CD4-positive, alpha-beta T cell (primary cell): ENCODE data around the gene ANKRD63. TPM values are rescaled to one million over a fixed set of nuclear protein-coding genes. Genes with fewer than 3 reads are reported as not detected.

Source experiments
- ATAC-seq: fragments of 200-7000 bp; cut with Tn5 transposase; one replicate; pipeline ENCODE4 v1.10.0; 2022; ENCODE audit warnings: mild to moderate bottlenecking; ENCODE audit not compliant: poor library complexity
- CTCF ChIA-PET: fragments of 350-600 bp; sonication (Branson Sonifier 250); formaldehyde crosslinking; loops from one replicate; lab custom pipeline; 2021; ENCODE audit warnings: antibody characterized with exemption, inconsistent platforms; lab: Charles Lee
- POLR2A ChIA-PET: fragments of 350-600 bp; sonication (Branson Sonifier 250); formaldehyde crosslinking; loops from one replicate; lab custom pipeline; 2021; ENCODE audit warnings: antibody characterized with exemption, inconsistent platforms; lab: Charles Lee
- DNase-seq, 14 experiments: peaks; one replicate each; pipeline ENCODE4 v3.0.0-alpha.2; 2013 to 2020; ENCODE audit warnings: mixed read lengths in 2 of 14
- H3K27ac ChIP-seq, 2 donors: one replicate each; pipeline versions ENCODE4 v1.5.1 to v1.7.0; 2013; ENCODE audit warnings: low read length in 2 of 2, low read depth in 1 of 2, mild to moderate bottlenecking in 1 of 2
- H3K27me3 ChIP-seq, 2 experiments: 1 replicate in 1 of 2; 2 replicates in 1 of 2; pipeline versions ENCODE4 v1.6.1 to v1.7.0; 2013; ENCODE audit warnings: low read length in 2 of 2, control low read depth in 1 of 2, mild to moderate bottlenecking in 1 of 2, moderate library complexity in 1 of 2; ENCODE audit not compliant: insufficient read depth in 2 of 2, control insufficient read depth in 1 of 2
- H3K36me3 ChIP-seq: one replicate; pipeline ENCODE4 v1.6.1; 2013; ENCODE audit warnings: low read length, control low read depth; ENCODE audit not compliant: insufficient read depth
- H3K4me1 ChIP-seq: one replicate; pipeline ENCODE4 v1.6.1; 2013; ENCODE audit warnings: low read length, control low read depth; ENCODE audit not compliant: insufficient read depth
- H3K4me3 ChIP-seq: one replicate; pipeline ENCODE4 v1.5.1; 2013; ENCODE audit warnings: mild to moderate bottlenecking, low read length, moderate library complexity
- H3K9me3 ChIP-seq, 2 experiments: 1 replicate in 1 of 2; 2 replicates in 1 of 2; pipeline versions ENCODE4 v1.6.1 to v1.7.0; 2013; ENCODE audit warnings: low read length in 2 of 2, mild to moderate bottlenecking in 2 of 2, control low read depth in 1 of 2, moderate library complexity in 1 of 2; ENCODE audit not compliant: control insufficient read depth in 1 of 2, insufficient read depth in 1 of 2
- H3K27ac Mint-ChIP-seq: one replicate; pipeline ENCODE4 v1.8.0; 2020; ENCODE audit warnings: mixed read lengths
- H3K27me3 Mint-ChIP-seq: one replicate; pipeline ENCODE4 v1.8.0; 2021; ENCODE audit warnings: mixed read lengths
- H3K36me3 Mint-ChIP-seq: one replicate; pipeline ENCODE4 v1.8.0; 2021; ENCODE audit warnings: low read depth, mixed read lengths
- H3K4me1 Mint-ChIP-seq: one replicate; pipeline ENCODE4 v1.8.0; 2021; ENCODE audit warnings: low read depth, mixed read lengths
- H3K4me3 Mint-ChIP-seq: one replicate; pipeline ENCODE4 v1.8.0; 2020; ENCODE audit warnings: mild to moderate bottlenecking, mixed read lengths
- H3K9me3 Mint-ChIP-seq: one replicate; pipeline ENCODE4 v1.8.0; 2020; ENCODE audit warnings: mixed read lengths
- CTCF ChIP-seq: fragments of 200-600 bp; IDR thresholded peaks from one replicate; pipeline ENCODE4 v1.8.0; 2022; ENCODE audit warnings: antibody characterized with exemption, mild to moderate bottlenecking
- intact Hi-C, 2 experiments: fragments of 100-400 bp; cut with DNase I in 1 of 2; cut with micrococcal nuclease in 1 of 2; formaldehyde crosslinking; loops; one replicate each; pipeline versions ENCODE4 v1.15.1 to v1.9.0; 2023 to 2025; cut with DNase I, micrococcal nuclease
- total RNA-seq, 174 experiments: library from RNA in 2 of 174; stranded (reverse) in 2 of 174; gene quantifications; one replicate each; pipeline ENCODE4 v1.2.3 and lab custom pipeline; 2021 to 2026

Gene ANKRD63
- total RNA-seq, 2 experiments from 2014 or later = not detected

DNA sequence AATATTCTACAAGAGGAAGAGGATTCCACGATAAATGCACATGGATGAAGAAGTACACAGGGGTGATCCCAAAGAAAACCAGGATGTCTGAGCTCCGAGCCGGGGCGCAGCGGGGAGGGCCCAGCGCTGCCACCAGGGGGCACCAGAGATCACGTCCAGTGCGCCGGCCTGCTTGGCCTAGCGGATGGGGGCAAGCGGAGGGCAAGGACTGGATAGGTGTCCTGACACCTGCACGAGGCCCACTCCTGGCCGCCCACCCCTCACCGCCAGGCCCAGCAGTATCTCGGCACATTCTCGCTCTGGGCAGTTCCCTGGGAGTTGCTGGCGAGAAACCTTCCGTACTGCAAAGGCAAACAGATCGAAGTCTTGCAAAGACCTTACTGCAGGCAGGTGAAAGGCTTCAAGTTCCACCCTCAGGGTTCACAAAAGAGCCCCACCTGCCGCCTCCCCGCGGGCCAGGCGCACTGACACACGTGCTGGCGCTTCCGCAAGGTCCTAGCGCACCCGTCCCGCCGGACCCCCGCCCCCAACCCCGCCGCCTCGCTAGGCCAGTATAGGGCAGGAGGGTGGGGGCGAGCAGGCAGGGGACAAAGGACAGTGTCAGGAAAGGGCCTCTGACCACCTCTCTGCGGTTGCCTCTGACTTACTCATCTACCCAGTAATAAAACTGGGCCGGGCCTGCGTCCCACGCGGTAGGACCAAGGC, 3.3 kb downstream of the ANKRD63 start:
- Mint-ChIP-seq H3K36me3 (no peaks in the 10 kb centered on the region), H3K4me1 (peaks cover 9% of the 10 kb centered on the region), H3K27me3 (peaks cover 36% of the 10 kb centered on the region), H3K4me3 (no peak overlapping the region), H3K27ac (no peak overlapping the region), H3K9me3 (no peaks in the 10 kb centered on the region)
- ChIA-PET CTCF (interaction anchor here (0.6 to 3.8 kb wide), 19 partner anchors 8 to 497 kb away, joined by 3 to 45 read pairs (median 5); partner anchors contain the start of genes FSIP1, INAFM2 and PLCB2), POLR2A (interaction anchor here (0.6 to 3.5 kb wide), 3 partner anchors 29 to 58 kb away, joined by 3 to 34 read pairs (median 6); partner anchors contain the start of gene PLCB2)
- Histone ChIP-seq H3K27ac (no peak overlapping the region), H3K36me3 (no peaks in the 10 kb centered on the region), H3K4me1 (peaks cover 27% of the 10 kb centered on the region), H3K9me3 (peaks cover 0 to 12% of the 10 kb centered on the region in 2 experiments), H3K4me3 (no peak overlapping the region), H3K27me3 (peaks cover 32 to 44% of the 10 kb centered on the region in 2 experiments)
- peak; percentile 42 to 82 (median 62) for DNase-seq
- peak; percentile 95 for TF ChIP-seq CTCF
- ATAC-seq = peak; percentile 25
- intact Hi-C loops = loop anchor here (1.0 to 10.0 kb wide), 6 partner anchors 31 to 1575 kb away; partner anchors contain the start of gene INAFM2 (in 1 of the 2)

- Mint-ChIP-seq H3K4me3 (no peak overlapping the region), H3K27ac (no peak overlapping the region), H3K27me3 (peaks cover 38% of the 10 kb centered on the region), H3K4me1 (peaks cover 12% of the 10 kb centered on the region), H3K36me3 (no peaks in the 10 kb centered on the region), H3K9me3 (no peaks in the 10 kb centered on the region)
- ATAC-seq (no peak), DNase-seq (no peak)
- Histone ChIP-seq H3K4me1 (peaks cover 23% of the 10 kb centered on the region), H3K36me3 (no peaks in the 10 kb centered on the region), H3K27me3 (peaks cover 32 to 39% of the 10 kb centered on the region in 2 experiments), H3K9me3 (peaks cover 0 to 16% of the 10 kb centered on the region in 2 experiments), H3K4me3 (no peak overlapping the region), H3K27ac (no peak overlapping the region)
- CTCF ChIA-PET = interaction anchor here (2.4 to 3.8 kb wide), 3 partner anchors 32 to 144 kb away, joined by 13 to 45 read pairs (median 43); partner anchors contain the start of gene PLCB2
- POLR2A ChIA-PET = interaction anchor here (3.5 kb wide), 1 partner anchor 30 kb away, joined by 34 read pairs; the partner anchor contains the start of gene PLCB2
- intact Hi-C loops = loop anchor here in 1 of 2 experiments (10.0 kb wide), 1 partner anchor 1573 kb away; no protein-coding TSS in a partner anchor
- TF ChIP-seq CTCF = no peak
Measured at GRCh38 chr15:40278026-40278425, 4.8 kb downstream of the ANKRD63 start.

DNA sequence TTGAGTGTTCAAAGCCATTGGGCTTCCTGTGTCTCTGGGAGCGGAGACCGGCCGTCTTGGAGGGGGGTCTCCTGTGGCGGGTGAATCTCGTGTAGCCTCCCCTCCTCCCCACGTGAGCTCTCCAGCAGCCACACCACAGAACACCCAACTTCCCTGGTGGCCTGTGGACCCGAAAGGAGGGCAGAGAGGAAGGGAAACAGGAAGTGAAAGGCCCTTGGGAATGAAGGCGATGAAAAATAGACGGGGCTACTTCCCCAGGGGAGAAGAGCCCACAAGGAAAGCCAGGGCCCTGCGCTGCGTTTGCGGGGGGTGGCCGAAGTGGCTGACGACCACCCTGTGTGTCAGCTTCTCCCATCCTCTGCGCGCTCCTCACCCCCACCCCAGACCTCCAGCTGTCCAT, 5.4 kb downstream of the ANKRD63 start:
- no peaks in the 10 kb centered on the region for H3K9me3 Mint-ChIP-seq
- ATAC-seq (no peak), DNase-seq (peak in 2 of 14 experiments; percentile 37 to 46)
- H3K4me3 Mint-ChIP-seq = no peak overlapping the region
- POLR2A ChIA-PET = interaction anchor here (3.5 kb wide), 1 partner anchor 31 kb away, joined by 34 read pairs; the partner anchor contains the start of gene PLCB2
- Histone ChIP-seq H3K4me1 (peaks cover 18% of the 10 kb centered on the region), H3K27ac (no peak overlapping the region), H3K36me3 (no peaks in the 10 kb centered on the region), H3K4me3 (no peak overlapping the region), H3K9me3 (peaks cover 0 to 16% of the 10 kb centered on the region in 2 experiments), H3K27me3 (peaks cover 32 to 39% of the 10 kb centered on the region in 2 experiments)
- no peak for TF ChIP-seq CTCF
- peaks cover 12% of the 10 kb centered on the region for H3K4me1 Mint-ChIP-seq
- peaks cover 38% of the 10 kb centered on the region for H3K27me3 Mint-ChIP-seq
- CTCF ChIA-PET = interaction anchor here (2.4 to 3.8 kb wide), 3 partner anchors 32 to 145 kb away, joined by 13 to 45 read pairs (median 43); partner anchors contain the start of gene PLCB2
- intact Hi-C loops = loop anchor here in 1 of 2 experiments (10.0 kb wide), 1 partner anchor 1573 kb away; no protein-coding TSS in a partner anchor
- no peaks in the 10 kb centered on the region for H3K36me3 Mint-ChIP-seq
- H3K27ac Mint-ChIP-seq = no peak overlapping the region
